ENCODE data around the gene GOLGA5.
"Not testable (repeated sequence)": the region's sequence is repeated elsewhere in the genome, so short reads cannot be mapped to it uniquely, and the experiment has no call there.

GOLGA5 gene

DNA sequence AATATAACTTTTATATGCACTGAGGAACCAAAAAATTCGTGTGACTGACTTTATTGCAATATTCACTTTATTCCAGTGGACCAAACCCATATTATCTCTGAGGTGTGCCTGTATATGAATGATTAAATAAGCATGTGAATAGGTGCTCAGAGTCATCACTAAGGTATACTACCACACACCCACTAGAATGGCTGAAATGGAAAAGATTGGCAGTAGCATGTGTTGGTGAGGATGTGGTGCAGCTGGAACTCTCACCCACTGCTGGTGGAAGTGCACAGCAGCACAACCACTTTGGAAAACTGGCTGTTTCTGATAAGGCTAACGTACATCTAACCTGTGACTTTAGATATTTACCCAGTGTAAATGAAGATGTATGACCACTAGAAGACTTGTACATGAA is 36.8 kb downstream of the GOLGA5 start:
- DNase-seq (ENCODE audit: low read depth): no peak

DNA sequence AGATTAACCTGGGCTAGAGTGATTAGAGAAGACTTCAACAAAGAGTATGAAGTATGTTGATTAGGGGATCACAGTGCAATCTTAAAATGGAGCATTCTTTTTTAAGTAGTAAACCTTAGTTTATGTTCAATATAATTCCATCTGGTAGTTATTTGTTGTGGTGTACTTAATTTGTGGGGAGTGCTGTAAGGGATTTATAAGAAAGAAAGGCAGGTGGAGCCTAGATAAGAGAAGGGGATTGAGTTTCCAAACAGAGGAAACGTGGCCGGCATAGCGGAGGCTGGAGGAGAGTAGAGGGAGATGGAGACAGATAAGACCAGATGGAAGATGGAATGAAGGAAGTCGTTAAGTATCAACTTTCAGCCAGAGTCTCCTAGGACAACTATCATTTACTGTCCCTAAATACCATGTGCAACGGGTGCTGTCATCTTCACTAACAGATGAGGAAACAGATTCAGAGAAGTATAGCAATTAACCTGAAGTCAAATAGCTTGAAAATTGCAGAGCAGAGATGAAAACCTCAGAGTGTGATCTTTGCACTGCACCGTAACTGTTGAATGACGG is 38.1 kb downstream of the GOLGA5 start:
- DNase-seq (ENCODE audit: low read depth): no peak

DNA sequence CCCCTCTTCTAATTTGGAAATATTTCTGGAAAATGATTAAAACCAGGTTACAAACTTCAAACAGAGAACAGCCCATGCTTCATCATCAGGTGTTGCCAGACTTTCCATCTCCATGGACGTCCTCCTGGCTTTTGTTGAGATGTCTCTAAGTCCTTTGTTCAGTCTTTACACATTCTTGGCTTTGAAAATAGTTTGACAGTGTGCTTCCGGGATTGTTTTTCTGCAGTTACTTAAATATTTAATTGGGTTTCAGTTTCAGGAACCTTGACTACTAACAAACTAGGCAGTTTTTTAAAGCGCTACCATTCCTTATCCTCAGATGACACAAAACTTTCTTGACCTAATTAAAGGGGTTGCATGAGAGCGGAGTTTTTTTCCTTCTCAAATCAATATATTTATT is 47.8 kb downstream of the GOLGA5 start:
- DNase-seq (ENCODE audit: low read depth): no peak

DNA sequence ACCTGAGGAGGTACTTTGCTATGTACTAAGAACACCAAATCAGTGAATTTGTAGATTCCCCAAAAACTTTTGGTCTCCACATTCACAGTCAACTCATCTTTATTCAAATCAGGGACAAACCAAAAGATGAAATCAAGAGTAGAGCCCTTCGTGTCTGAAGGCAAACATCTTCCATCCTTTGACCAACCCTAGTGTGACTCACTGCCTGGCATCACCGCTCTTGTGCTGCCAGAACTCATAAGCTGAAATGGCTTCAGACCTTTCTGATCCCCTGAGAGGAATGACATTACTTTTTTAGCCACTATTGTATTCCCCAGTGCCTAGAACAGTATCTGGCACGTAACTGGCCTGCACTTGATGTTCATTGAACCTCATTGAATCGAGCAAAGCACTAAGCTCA is 50.1 kb downstream of the GOLGA5 start:
- no peak for DNase-seq (ENCODE audit: low read depth)

DNA sequence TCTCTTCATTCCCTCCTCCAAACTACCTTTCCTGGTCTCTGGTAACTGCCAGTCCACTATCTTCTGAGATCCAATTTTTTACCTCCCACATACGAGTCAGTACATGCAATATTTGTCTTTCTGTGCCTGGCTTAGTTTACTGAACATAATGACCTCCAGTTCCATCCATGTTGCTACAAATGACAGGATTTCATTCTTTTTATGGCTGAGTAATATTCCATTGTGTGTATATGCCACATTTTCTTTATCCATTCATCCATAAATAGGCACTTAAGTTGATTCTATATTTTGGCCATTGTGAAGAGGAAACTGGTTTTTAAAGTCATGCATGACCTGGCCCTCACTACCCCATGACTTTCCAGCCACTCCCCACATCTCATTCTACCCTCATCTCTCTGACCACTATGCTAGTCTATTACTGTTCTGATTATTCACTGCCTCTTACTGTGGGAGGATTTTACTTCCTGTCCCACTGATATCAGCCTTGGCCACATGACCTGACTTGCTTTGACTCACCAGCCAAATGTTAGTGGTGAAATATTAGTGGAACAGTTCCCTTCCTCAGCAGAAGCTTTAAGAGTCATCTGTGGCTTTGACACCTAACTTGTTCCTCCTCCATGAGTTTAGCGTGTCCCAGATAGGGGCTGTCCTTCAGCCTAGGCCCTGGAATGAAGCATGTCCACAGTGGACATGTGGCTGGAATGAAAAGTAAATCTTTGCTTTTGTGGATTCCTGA is 52.2 kb downstream of the GOLGA5 start:
- DNase-seq (ENCODE audit: low read depth): no peak

DNA sequence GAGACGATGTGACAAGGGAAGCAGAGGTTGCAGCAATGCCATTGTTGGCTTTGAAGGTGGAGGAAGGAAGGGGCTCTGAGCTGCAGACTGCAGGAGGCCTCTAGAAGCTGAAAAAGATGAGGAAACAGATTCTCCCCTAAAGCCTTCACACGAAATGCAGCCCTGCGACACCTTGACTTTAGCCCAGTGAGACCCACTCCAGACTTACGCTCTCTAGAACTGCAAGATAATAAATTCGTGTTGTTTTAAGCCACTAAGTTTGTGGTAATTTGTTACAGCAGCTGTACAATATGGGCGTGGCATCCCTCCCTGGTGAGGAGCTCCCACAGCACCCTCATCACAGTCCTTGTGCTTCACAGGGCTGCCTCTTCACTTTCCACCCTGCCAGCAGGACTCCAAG is 53.2 kb downstream of the GOLGA5 start:
- DNase-seq (ENCODE audit: low read depth): no peak

DNA sequence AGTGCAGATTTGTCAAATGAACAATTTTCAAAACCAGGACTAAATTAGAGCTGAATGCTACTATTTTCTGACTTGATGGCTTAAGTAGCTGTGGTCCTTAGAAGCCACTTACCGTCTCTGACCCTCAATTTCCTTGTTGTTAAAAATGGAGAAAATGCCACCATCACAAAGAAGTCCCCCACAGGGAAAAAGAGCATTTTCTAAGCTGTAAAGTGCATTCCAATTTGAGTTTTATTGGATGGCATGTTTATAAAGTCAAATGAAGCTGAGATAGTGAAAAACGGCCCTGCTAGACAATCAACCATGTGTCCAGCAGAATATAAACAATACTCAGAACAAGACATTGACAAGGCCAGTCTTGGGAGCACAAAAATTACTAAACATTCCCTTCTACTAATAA is 53.6 kb downstream of the GOLGA5 start:
- no peak for DNase-seq (ENCODE audit: low read depth)

DNA sequence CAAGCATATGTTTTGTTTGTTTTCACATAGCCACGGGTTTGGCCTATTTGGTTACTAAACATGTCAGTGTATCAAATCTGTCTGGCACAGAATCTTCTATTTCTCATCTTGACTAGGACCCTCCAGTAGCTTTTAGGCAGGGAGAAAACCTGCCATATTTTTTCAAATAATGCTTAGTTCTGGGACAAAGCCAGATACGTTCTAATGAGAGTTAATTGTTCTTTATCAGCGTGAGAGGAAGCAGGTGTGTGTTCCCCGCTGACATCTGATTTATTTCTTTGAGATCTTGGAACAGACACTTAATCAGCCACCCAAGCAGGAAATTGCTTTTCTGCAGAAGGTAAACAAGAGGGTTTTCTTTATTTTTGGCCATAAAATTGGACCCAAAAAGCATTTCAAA is 54.8 kb downstream of the GOLGA5 start:
- DNase-seq (ENCODE audit: low read depth): no peak

DNA sequence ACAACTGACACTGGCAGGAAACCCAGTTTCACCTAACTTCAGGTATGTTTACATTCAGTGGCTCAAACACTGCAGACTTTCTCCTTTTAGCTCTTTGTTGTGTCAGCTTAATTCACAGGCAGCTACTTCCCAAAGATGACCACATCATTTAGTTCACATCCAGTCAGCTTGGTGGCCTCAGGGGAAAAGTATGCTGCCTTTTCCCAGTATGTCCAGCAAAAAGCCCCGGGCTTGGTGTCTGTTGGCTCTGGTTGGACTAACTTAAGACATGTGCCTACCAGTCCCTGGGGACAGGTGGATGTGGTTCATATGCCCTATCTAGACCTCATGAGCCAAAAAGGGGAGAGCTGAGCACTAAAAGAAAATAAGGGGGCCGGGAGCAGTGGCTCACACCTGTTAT is 56.4 kb downstream of the GOLGA5 start:
- DNase-seq (ENCODE audit: low read depth): no peak

DNA sequence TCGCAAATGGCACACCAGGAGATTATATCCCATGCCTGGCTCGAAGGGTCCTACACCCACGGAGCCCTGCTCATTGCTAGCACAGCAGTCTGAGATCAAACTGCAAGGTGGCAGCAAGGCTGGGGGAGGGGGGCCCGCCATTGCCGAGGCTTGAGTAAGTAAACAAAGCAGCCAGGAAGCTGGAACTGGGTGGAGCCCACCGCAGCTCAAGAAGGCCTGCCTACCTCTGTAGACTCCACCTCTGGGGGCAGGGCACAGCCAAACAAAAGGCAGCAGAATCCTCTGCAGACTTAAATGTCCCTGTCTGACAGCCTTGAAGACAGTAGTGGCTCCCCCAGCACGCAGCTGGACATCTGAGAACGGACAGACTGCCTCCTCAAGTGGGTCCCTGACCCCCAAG is 59.0 kb downstream of the GOLGA5 start:
- DNase-seq (ENCODE audit: low read depth): not testable (repeated sequence)

DNA sequence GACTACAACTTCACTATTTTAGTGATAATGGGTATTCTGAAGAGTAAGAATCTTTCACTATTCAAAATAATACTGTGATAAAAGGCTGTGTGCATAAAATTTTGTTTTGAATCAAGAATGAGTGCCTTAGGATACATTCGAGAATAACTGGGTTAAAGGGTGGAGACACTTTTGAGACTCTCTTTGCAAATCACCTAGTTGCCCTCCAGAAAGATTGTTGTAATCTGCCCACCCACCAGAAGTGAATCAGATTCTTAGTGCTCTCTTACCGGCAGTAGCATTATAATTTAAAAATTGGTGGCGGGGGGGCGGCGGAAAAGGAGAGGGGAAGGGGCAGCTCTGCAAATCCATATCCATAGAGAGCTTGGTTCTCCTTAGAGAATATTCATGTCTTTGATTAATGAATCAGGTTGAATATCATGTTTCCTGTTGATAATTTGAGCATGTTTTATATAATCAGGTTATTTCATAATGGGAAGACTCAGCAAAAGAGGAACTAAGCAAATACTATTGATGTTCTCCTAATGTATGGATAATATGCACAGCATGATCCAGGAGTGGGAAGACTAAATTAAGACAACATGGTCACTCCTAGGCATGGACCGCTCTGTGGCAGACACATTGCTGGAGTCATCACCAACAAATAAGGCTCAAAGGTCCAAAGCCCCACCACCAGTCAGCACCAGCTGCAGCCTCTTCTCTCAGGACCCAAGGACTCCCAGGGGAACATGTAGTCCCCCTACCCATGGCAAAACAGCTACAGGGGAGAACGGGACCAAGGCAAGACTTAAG is 66.1 kb downstream of the GOLGA5 start:
- no peak for DNase-seq (ENCODE audit: low read depth)

DNA sequence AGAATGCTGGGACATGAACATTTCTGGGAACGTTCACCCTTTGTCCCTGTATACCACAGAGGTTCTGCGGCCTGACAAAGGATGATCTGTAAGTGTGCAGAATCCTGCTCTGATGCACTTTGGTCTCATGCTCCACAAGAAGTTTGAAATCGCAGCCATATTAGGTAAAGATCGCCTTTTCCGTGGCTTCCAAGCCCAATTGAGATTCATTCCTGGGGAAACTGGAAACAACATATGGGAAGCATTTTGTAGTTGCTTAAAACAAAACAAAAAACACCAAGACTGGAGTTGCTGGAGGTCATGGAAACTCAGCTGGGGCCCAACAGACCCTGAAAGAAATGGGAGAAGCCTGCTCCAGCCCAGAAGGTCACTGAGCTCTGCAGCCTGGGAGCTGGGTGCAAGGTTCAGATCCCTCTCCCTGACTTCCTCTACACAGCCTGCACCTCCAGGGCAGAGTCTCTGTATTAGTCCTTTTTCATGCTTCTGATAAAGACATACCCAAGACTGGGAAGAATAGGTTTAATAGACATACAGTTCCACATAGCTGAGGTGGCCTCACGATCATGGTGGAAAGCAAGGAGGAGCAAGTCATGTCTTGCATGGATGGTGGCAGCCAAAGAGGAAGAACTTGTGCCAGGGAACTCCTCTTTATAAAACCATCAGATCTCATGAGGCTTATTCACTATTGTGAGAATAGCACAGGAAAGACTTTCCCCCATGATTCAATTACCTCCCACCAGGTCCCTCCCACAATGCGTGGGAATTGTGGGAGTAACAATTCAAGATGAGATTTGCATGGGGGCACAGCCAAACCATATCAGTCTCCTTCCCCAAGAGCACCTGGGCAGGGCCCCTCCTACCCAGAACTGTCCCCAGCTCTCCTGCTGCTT is 68.0 kb downstream of the GOLGA5 start:
- DNase-seq (ENCODE audit: low read depth): no peak

DNA sequence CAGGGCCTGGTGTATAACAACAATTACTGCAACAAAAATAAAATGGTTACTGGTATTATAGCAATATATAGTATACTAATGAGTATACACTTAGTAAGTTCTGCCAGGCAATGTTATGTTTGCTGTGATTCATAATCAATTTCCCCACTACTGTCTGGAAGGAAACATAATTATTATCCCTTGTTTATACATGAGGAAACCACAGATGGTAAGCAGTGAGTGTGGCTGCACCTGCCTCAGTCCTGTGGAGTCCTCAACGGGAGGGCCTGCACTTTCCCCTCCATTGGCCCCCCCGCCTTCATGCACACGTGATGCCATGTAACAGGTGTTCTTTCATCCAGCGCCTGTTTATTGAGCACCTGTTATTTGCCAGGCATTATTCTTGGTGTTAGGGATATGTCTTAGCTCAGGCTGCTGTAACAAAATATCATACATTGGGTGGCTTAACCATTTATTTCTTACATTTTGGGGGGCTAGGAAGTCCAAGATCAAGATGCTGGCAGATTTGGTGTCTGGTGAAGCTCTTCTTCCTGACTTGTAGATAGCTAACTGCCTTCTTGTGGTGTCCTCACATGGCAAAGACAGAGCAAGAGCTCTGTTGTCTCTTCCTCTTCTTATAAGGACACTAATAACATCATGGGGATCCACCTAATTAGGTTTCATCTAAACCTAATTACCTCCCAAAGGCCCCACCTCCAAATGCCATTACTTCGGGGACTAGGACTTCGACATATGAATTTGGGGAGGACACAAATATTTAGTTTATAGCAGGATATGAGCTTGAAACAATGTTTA is 69.4 kb downstream of the GOLGA5 start:
- no peak for DNase-seq (ENCODE audit: low read depth)

DNA sequence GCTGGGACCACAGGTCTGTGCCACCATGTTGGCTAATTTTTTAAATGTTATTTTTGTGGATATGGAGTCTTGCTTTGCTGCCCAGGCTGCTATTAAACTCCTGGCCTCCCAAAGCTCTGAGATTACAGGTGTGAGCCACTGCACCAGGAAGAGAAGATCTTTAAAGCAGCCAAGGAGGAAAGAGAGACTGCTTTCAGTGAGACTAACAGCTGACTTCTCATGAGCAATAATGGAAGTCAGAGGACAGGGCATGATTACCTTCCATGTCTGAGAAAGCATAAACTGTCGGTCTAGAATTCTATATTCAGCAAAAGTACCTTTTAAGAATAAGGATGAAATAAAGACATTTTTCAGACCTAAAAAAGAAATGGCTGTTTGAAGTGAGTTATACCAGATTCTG is 71.6 kb downstream of the GOLGA5 start:
- no peak for DNase-seq (ENCODE audit: low read depth)

DNA sequence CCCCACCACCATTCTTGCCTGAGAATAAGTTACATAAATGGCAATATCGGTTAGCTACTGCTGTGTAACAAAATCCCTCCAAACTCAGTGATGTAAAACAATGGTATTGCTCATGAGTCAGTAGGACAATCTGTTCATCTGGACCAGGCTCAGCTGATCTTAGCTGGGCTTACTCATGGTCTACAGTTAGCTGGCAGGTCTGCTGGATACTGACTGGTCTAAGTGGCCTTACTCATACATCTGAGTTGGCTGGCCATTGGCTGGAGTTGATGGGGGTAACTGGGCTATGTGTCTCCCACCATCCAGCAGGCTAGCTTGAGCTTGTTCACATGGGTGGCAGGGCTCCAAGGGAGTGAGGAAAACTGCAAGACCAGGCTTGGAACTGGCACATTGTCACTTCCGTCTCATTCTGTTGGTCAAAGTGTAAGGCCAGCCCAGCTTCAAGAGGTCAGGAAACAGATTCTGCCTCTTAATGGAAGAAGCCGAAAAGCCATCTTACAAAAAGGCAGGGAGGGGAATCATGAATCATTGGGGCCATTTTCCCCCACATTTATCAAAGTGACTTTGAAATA is 72.2 kb downstream of the GOLGA5 start:
- no peak for DNase-seq (ENCODE audit: low read depth)

DNA sequence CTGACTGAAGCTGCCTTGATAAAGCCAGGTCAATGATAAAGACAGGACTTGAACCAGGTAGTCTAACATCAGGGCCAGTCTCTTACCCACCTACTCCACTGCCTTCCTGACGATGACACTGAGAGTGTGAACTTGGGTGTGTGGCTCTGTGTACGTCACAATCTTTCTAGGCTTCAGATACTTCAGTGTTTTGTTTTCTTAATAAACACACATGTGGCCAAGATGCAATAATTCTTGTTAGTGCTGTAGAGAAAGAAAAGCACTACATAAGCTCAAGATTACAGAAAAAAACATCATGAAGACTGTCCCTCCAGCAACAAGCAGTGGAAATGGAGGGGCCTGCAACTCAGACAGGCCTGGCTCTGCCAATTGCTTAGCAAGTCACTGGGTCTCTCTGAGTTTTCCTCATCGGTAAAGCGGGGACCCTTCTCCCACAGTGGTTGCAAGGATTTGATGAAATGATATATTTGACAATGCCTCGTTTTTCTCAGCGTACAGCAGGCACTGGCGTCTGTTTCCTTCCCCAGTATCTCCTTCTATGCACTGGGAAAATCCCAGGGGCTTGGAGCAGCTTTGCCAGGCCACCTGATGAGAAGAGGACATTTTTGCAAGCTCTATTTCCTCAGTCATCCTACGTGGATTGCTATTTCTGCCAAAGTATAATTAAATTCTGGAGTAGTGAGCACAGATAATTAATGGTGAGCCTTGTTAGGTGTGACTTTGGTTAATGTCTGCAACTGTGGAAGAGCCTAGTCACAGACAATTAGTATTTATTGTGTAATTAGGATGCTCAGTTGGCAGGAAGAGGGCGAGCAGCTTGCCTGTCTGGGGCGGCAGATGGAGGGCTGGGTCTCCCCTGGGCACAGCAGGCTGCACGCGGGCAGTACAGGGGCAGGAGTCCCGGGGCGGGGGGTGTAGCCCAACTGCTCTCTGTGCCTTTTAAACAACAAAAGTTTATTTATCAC is 73.1 kb downstream of the GOLGA5 start:
- DNase-seq (ENCODE audit: low read depth): no peak

DNA sequence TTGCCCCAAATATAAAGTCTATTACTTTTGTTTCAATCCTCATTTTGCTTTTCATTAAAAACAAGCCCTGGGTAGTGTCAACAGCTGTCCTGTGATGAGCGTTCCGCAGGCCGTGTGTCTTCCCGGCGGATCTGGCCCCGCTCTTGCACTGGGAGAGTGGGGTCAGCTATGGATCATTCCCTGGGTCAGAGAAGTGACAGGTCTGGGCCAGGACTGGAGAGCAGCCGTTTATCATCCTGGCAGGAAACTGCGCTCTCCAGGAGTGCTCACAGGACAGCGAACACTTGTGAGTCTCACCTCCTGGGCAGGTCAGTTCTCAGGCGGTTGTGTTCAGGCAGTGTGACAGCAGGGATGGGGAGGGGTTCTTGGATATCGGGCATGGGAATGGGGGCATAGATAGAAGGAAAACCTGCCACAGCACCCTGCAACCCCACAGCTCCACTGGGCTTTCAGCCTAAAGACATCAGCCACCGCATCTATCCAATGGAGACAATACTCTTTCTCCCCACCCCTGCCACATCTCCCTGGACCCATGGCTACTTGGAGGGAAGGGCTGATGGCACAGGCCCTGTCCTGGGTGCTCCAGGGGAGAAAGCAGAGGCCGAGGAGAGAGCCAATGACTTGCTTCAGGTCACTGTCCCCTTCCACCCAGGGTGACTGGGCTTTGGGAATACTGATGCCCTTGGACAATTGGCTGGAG is 81.0 kb downstream of the GOLGA5 start:
- no peak for DNase-seq (ENCODE audit: low read depth)

DNA sequence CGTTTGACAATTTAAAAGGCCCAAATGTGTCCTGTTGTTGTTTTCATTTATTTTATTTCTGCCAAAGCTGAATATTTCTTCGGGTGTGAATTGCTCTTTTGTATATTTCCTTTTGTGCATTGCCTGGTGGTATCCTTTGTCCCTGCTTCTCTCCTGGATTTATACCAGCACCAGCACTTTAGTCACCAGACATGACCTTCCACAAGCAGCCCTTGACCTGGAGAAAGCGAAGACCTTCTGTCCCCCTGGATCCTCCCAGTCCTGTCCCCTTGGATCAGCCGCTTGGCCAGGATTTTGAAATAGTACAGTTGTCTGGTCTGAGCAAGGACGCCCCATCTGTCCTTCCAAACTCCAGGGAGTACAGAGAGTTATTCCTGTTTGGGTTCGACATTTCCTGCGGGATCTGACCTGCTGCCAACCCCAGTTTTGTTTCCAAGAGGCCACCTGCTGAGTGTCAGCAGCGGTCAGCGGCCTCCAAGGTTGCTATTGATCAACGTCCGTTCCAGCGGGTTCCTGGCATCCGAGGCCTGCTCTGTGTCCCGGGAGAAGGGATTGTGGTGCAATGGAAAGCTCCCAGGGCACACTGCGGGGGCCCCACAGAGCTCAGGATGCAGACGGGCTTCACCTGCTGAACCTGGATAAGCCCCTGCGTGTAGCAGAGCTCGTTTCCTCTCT is 83.8 kb downstream of the GOLGA5 start:
- no peak for DNase-seq (ENCODE audit: low read depth)

DNA sequence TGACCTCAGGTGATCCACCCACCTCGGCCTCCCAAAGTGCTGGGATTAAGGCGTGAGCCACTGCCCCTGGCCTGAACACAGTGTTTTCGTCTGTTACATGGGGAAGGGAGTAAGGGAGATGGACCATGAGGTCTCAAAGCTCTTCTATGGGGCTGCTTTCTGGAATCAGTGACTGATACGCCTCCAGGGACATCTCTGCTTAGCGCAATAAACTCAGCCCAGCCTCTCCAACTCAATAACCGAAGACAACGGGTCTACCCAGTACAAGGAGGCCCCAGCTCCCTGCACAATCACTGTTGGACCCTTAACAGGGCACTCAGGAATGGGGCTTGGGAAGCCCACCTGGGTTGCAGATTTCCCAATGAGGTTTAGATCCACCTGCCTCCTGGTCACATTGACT is 86.2 kb downstream of the GOLGA5 start:
- DNase-seq (ENCODE audit: low read depth): no peak

Measured in activated T-helper 9 cell treated with anti-CD3 and anti-CD28 coated beads, Interleukin-2, amount 50 U/mL, for 16 hours (primary cell).